Activated CD8-positive, alpha-beta memory T cell treated with anti-CD3 and anti-CD28 coated beads, Interleukin-2, amount 50 U/mL, for 24 hours (primary cell): ENCODE results near the gene SCNN1B.

Source experiments
- DNase-seq: peaks from one replicate; pipeline ENCODE4 v3.0.0-alpha.2; 2020; ENCODE audit errors: extremely low read depth

SCNN1B gene

GRCh38 chr16:23320693-23321092 lies 18.6 kb downstream of the SCNN1B start:
- DNase-seq, result no peak

DNA sequence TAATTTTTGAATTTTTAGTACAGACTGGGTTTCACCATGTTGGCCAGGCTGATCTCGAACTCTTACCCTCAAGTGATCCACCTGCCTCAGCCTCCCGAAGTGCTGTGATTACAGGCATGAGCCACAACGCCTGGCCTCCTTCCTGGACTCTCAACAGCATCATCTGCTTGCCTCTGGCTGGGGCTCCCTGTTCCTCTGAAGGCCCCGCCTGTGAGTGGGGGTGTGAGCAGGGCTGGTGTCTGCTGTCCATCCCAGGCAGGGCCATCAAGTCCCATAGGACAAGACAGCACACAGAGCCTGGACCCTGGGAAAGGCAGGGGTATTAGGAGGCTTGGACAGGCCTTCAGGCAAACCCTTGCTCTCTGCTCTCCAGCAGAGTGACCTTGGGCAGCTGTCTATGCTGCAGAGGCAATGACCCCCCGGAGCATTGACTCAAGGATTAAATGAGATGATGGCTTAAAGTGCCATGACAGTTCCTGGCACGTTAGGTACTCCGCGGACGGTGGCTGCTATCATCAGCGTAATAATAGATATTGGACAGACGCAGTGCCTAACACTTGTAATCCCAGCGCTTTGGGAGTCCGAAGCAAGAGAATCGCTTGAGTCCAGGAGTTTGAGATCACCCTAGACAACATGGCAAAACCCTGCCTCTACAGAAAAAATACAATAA lies 19.2 kb downstream of the SCNN1B start:
- DNase-seq, result no peak

DNA sequence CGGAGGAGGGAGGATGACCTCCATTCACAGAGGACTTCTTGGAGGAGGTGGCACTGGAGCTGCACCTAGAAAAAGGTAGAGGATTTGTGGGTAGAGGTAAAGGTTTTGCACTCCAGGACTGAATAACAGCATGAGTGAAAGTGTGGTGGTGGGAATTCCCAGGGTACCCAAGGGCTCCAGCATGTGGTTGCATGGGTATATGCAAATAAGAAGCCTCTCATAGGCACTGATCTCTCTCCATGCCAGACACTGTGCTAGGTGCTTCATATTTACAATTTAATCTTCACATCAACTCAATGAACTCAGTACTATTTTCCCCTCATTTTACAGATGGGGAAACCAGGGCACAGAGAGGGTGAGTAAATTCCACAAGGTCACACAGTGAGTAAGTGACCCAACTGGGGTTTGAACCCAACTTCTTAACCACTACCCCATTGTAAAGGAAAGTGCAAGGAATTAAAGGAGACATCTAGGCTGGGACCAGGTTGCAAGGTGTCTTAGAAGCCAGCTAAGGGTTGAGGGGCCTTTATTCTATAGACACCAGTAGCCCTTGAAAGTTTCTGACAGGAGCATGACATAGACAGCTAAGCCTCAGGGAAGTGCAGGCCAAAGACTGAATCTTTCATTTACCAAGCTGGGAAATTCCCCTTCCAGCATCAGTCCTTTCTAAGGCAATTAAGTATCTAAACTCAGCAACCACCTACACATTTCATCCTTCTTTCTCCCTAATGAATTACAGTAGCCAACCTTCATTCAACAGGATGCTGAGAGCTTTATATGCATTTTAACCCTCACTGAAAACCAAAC lies 21.3 kb downstream of the SCNN1B start:
- DNase-seq, result no peak

- DNase-seq, result no peak
Measured at GRCh38 chr16:23324727-23325126, 22.6 kb downstream of the SCNN1B start.

GRCh38 chr16:23327836-23328235 lies 25.7 kb downstream of the SCNN1B start:
- no peak for DNase-seq

DNA sequence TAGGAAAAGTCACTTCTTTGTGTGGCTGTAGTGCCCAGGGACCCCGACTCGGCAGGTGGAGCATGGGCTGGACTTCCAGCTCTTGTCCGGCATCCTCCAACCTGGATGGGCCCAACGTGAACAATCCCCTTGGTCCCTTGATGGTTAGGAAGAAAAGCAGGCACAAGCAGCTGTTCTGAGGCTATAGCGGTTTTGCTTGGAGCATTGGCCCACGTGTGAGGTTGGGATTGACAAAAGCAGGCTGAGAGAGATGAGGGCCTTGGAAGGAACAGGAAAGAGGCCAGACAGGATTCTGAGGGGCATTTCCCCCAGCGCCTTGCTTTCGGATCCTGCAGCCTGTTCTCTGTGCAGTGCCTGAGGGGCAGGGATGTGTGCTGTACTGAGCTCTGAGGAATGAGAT lies 28.1 kb downstream of the SCNN1B start:
- DNase-seq, result no peak

GRCh38 chr16:23330583-23331249 lies 28.6 kb downstream of the SCNN1B start:
- no peak for DNase-seq

- no peak for DNase-seq
Measured at GRCh38 chr16:23333034-23333579, 31.0 kb downstream of the SCNN1B start.

DNA sequence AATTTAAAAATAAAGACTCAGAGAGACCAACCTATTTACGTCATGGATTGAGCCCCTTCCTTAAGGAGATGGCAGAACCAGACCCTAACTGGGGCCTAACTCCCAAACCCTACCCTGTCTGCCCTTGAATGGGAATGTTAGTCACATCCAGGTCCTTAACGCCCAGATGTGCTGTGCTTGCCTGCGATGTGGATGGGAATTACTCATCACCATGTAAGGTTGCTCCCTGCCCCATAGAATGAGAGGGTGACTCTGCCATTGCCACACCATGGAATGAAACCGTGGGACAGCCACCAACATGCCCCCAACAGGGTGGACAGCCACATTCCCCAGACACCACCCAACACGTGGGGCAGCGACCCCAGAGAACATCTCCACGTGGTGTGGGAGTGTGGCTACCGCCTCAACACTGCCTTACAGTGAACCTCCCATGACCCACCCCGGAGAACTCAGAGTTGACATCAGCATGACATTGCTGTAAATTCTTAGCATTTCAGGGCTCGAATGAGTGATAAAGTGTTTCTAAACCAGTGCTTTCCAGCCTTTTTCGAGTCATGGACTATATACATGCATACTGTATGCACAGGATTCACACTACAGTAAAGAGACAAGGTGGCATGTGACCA lies 31.8 kb downstream of the SCNN1B start:
- no peak for DNase-seq

DNA sequence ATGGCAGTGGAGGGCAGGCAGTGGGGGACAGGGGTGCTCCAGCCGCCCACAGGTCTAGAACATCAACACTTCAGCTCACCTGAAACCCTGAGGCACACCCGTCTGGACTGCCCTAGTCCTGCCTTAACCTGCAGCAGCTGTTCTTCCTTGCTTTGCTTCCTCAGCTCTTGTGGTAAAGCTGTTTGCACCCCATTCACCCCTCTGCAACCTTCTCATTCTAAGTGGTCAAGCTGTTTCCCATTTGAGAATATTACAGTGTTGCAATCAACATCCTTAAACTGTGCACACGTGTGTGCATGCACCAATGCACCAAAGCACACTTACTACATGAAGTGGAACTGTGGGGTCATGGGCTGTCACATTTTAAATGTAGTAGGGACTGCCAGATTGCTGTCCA lies 32.4 kb downstream of the SCNN1B start:
- no peak for DNase-seq

GRCh38 chr16:23334950-23335349 lies 32.8 kb downstream of the SCNN1B start:
- no peak for DNase-seq

DNA sequence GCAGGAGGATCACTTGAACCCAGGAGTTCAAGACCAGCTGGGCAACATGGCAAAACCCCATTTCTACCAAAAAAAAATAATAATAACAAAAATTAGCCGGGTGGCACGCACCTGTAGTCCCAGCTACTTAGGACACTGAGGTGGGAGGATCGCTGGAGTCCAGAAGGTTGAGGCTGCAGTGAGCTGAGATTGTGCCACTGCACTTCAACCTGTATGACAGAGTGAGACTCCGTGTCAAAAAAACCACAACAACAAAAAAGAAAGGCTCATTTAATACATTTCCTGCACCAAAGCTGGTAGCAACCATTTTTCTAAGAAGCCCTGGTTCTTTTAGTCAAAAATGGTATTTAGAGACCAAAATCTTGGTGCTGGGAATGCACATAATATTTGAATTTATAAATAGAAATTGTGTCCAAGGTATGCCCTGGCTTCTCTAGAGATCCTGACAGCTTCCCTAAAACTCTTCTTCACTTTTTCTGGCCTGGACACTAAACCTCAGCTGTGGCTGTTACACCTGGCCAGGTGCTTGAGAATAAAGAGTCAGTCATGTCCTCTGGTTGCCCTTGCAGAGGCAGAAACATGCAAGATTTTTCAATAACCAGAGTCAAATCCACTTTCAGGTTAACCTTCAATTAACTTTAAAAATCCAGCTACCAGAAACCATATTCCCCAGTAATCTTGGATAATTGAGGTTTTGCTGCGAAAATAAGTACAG lies 35.9 kb downstream of the SCNN1B start:
- DNase-seq, result no peak

DNA sequence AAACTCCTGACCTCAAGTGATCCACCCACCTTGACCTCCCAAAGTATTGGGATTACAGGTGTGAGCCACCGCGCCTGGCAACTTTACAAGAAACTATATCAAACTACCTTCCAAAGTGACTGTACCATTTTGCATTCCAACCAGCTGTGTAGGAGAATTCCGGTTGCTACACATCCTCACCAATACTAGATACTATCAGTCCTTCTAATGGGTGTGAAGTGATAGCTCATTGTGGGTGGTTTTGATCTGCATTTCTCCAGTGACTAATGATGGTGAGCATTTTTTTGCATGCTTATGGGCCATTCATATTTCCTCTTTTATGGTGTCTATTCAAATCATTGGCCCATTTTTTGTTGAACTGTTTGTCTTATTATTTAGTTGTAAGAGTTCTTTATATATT lies 37.7 kb downstream of the SCNN1B start:
- DNase-seq, result no peak

- DNase-seq, result no peak
Measured at GRCh38 chr16:23342083-23342640, 40.1 kb downstream of the SCNN1B start.

GRCh38 chr16:23343643-23344612 lies 41.8 kb downstream of the SCNN1B start:
- no peak for DNase-seq

DNA sequence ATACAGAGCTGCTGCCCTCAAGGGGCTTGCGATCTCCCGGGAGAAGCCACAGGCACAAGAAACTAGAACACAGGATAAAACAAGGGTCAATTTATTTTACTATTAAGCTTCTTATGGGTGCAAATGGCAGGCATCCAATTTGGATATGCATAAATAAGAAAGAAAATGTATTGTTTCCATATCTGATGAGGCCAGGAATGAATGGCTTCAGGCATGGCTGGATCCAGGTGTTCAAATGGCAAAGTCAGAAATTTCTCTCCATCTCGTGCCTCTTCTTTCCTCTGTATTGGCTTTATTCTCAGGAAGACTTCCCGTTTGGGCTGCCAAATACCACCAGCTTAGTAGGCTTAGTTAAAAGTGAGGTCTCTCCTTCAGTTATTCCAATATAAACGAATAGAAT lies 43.1 kb downstream of the SCNN1B start:
- no peak for DNase-seq

DNA sequence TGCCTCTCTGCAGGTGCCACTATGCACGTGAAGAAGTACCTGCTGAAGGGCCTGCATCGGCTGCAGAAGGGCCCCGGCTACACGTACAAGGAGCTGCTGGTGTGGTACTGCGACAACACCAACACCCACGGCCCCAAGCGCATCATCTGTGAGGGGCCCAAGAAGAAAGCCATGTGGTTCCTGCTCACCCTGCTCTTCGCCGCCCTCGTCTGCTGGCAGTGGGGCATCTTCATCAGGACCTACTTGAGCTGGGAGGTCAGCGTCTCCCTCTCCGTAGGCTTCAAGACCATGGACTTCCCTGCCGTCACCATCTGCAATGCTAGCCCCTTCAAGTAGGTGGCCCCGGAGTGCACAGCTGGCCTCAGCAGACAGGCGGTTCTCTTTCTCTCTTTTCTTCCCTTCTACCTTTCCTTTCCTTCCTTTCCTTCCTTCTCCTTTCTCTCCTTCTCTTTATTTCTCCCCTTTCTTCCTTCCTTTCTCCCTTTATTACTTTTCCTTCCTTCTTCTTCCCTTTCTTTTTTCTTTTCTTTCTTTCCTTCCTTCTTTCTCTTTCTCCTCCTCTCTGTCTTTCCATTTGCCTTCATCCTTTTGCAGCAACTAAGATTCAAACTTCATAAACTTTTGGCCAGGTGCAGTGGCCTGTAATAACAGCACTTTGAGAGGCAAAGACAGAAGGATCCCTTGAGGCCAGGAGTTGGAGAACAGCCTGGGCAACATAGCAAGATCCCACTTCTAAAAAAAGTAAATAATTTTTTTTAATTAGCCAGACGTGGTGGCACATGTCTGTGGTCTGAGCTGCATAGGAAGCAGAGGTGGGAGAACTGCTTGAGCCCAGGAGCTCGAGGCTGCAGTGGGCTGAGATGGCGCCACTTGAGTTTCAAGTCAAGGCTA lies 46.7 kb downstream of the SCNN1B start:
- no peak for DNase-seq

GRCh38 chr16:23351360-23351759 lies 49.3 kb downstream of the SCNN1B start:
- no peak for DNase-seq

- no peak for DNase-seq
Measured at GRCh38 chr16:23353440-23353839, 51.3 kb downstream of the SCNN1B start.
